Immature natural killer cell (primary cell): ENCODE data around the gene THRB. TPM values are rescaled to one million over a fixed set of nuclear protein-coding genes. Genes with fewer than 3 reads are reported as not detected.

Source experiments
- DNase-seq, 3 donors: peaks; one replicate each; pipeline ENCODE4 v3.0.0; 2022; ENCODE audit warnings: mixed read lengths in 1 of 3
- H3K27ac Mint-ChIP-seq, 6 donors: one replicate each; pipeline ENCODE4 v1.8.0; 2020; ENCODE audit warnings: mixed read lengths in 6 of 6, mild to moderate bottlenecking in 5 of 6, inconsistent platforms in 4 of 6, moderate library complexity in 3 of 6
- H3K27me3 Mint-ChIP-seq, 3 donors: one replicate each; pipeline ENCODE4 v1.8.0; 2020 to 2021; ENCODE audit warnings: low read depth in 3 of 3, mild to moderate bottlenecking in 3 of 3, mixed read lengths in 3 of 3, moderate library complexity in 3 of 3, inconsistent platforms in 1 of 3
- H3K36me3 Mint-ChIP-seq, 3 donors: one replicate each; pipeline ENCODE4 v1.8.0; 2020; ENCODE audit warnings: mixed read lengths in 3 of 3, inconsistent platforms in 2 of 3, mild to moderate bottlenecking in 2 of 3
- H3K4me1 Mint-ChIP-seq, 2 donors: one replicate each; pipeline ENCODE4 v1.8.0; 2020; ENCODE audit warnings: inconsistent platforms in 2 of 2, mild to moderate bottlenecking in 2 of 2, mixed read lengths in 2 of 2, moderate library complexity in 1 of 2
- H3K4me3 Mint-ChIP-seq, 5 donors: one replicate each; pipeline ENCODE4 v1.8.0; 2020; ENCODE audit warnings: mild to moderate bottlenecking in 5 of 5, mixed read lengths in 5 of 5, inconsistent platforms in 3 of 5, moderate library complexity in 3 of 5
- H3K9me3 Mint-ChIP-seq, 6 donors: one replicate each; pipeline ENCODE4 v1.8.0; 2020; ENCODE audit warnings: mild to moderate bottlenecking in 6 of 6, mixed read lengths in 6 of 6, inconsistent platforms in 4 of 6, moderate library complexity in 3 of 6
- polyA plus RNA-seq, 3 donors: library from polyadenylated mRNA; unstranded; fragments of 300-500 nt; fragmentation: Illumina TruSeq; gene quantifications; one replicate each; pipeline ENCODE4 v1.2.3, GENCODE V29; 2021

The THRB gene
- polyA plus RNA-seq, 3 donors from 2014 or later, result not detected

DNA sequence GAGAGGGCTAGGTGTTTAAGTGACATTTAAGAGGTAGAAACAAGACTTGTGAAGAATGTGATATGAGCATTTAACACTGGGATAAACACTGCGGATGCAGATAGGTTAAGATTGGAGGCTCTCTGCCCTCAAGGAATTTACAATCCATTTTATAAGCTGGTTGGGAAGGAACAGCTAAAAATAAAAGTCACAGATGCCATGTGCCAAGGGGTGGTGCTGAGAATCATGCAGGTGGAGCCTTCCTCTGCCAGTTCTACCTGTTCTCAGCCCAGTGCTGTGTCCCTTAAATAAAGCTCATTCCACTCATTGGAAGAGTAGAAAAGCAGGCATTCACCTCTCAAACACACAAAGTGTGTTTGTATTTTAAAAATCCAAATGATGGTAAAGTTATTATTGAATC, 261.9 kb downstream of the THRB start:
- H3K27ac Mint-ChIP-seq, result no peak overlapping the region
- H3K27me3 Mint-ChIP-seq, result peaks cover 0 to 5% (median 4%) of the 10 kb centered on the region in 3 donors
- no peaks in the 10 kb centered on the region for H3K36me3 Mint-ChIP-seq
- no peak overlapping the region for H3K4me3 Mint-ChIP-seq
- no peaks in the 10 kb centered on the region for H3K4me1 Mint-ChIP-seq
- no peak for DNase-seq
- no peaks in the 10 kb centered on the region for H3K9me3 Mint-ChIP-seq

- peaks cover 0 to 8% (median 5%) of the 10 kb centered on the region in 3 donors for H3K27me3 Mint-ChIP-seq
- no peak for DNase-seq
- H3K36me3 Mint-ChIP-seq, result no peaks in the 10 kb centered on the region
- H3K9me3 Mint-ChIP-seq, result no peaks in the 10 kb centered on the region
- H3K4me3 Mint-ChIP-seq, result no peak overlapping the region
- H3K27ac Mint-ChIP-seq, result no peak overlapping the region
- H3K4me1 Mint-ChIP-seq, result no peaks in the 10 kb centered on the region
These were observed 265.0 kb downstream of the THRB start for GRCh38 chr3:24229468-24230221.

- Mint-ChIP-seq H3K36me3 (no peaks in the 10 kb centered on the region), H3K9me3 (no peaks in the 10 kb centered on the region), H3K4me3 (no peak overlapping the region), H3K27ac (no peak overlapping the region), H3K27me3 (peaks cover 0 to 6% (median 5%) of the 10 kb centered on the region in 3 donors), H3K4me1 (no peaks in the 10 kb centered on the region)
- no peak for DNase-seq
These were observed 267.0 kb downstream of the THRB start for GRCh38 chr3:24227635-24228034.

GRCh38 chr3:24226397-24226796, 268.3 kb downstream of the THRB start:
- Mint-ChIP-seq H3K4me3 (no peak overlapping the region), H3K36me3 (no peaks in the 10 kb centered on the region), H3K27ac (no peak overlapping the region), H3K9me3 (no peaks in the 10 kb centered on the region), H3K27me3 (peaks cover under 1 to 6% (median 3%) of the 10 kb centered on the region in 3 donors), H3K4me1 (no peaks in the 10 kb centered on the region)
- no peak for DNase-seq

DNA sequence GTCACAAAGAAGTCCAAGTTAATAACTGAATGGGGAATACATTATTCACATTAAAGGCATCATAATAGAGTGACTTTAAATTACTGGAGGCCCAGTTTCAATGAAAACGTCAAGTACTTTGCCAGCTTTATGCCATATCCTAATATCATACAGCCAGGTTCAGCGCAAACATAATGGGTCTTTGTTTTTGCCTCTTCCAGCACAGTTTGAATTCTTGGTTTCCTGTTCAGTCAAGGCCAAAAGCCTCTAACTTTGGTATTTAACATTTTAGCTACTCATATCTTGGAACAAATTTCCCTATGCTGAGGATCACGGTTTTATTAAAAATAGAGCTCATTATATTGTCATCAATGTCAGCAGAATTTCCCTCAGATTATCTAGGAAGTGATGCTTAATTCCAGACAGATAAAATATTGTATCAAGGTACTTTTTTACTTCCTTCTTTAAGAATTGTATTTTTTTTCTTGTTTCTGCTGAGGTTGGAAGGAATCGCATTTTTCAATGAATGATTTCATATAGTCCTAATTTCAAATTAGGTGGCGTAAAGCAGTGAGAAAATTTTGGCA, 269.2 kb downstream of the THRB start:
- Mint-ChIP-seq H3K4me1 (no peaks in the 10 kb centered on the region), H3K36me3 (no peaks in the 10 kb centered on the region), H3K4me3 (no peak overlapping the region), H3K9me3 (no peaks in the 10 kb centered on the region), H3K27me3 (peaks cover 1 to 6% (median 2%) of the 10 kb centered on the region in 3 donors), H3K27ac (no peak overlapping the region)
- no peak for DNase-seq

DNA sequence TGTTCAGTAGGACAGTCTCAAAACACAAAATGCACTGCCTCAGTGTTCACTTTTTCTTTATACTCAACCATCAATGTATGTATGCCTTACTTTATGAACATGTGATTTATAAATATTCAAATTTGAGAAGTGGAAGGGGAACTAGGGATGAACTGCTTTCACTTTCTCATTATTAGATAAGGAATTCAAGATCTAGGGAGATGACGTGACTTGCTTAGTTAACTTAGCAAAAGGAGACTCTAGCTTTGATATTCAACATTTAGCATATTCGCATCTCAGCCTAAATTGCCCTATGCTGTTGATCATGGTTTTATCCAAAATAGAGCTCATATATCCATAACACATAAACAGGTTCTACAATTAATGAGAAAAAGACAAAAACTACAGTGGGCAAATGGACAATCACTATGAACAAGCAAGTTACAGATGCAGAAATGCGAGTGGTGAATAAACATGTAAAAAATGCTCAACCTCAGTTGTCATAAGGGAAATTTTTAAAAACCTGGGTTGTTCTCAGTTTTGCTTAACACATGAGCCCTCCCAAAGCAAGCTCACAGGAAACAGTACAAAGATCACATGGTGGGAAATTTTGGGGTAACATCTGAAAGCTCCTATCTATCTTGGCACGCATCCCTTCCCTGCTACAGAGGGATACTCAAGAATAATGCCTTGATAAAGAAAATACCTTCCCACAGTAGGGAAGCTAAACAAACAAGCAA, 269.8 kb downstream of the THRB start:
- no peak overlapping the region for H3K27ac Mint-ChIP-seq
- DNase-seq, result no peak
- no peaks in the 10 kb centered on the region for H3K9me3 Mint-ChIP-seq
- no peaks in the 10 kb centered on the region for H3K4me1 Mint-ChIP-seq
- H3K36me3 Mint-ChIP-seq, result no peaks in the 10 kb centered on the region
- peaks cover 1 to 6% (median 2%) of the 10 kb centered on the region in 3 donors for H3K27me3 Mint-ChIP-seq
- no peak overlapping the region for H3K4me3 Mint-ChIP-seq

- no peak overlapping the region for H3K27ac Mint-ChIP-seq
- peaks cover 0 to 6% (median 2%) of the 10 kb centered on the region in 3 donors for H3K27me3 Mint-ChIP-seq
- H3K4me3 Mint-ChIP-seq, result no peak overlapping the region
- H3K36me3 Mint-ChIP-seq, result no peaks in the 10 kb centered on the region
- no peaks in the 10 kb centered on the region for H3K9me3 Mint-ChIP-seq
- no peaks in the 10 kb centered on the region for H3K4me1 Mint-ChIP-seq
- no peak for DNase-seq
These were observed 272.4 kb downstream of the THRB start for GRCh38 chr3:24222165-24222805.

- peaks cover 0 to 6% (median 2%) of the 10 kb centered on the region in 3 donors for H3K27me3 Mint-ChIP-seq
- H3K4me3 Mint-ChIP-seq, result no peak overlapping the region
- no peaks in the 10 kb centered on the region for H3K4me1 Mint-ChIP-seq
- H3K27ac Mint-ChIP-seq, result no peak overlapping the region
- no peak for DNase-seq
- no peaks in the 10 kb centered on the region for H3K9me3 Mint-ChIP-seq
- H3K36me3 Mint-ChIP-seq, result no peaks in the 10 kb centered on the region
These were observed 273.6 kb downstream of the THRB start for GRCh38 chr3:24220859-24221657.

DNA sequence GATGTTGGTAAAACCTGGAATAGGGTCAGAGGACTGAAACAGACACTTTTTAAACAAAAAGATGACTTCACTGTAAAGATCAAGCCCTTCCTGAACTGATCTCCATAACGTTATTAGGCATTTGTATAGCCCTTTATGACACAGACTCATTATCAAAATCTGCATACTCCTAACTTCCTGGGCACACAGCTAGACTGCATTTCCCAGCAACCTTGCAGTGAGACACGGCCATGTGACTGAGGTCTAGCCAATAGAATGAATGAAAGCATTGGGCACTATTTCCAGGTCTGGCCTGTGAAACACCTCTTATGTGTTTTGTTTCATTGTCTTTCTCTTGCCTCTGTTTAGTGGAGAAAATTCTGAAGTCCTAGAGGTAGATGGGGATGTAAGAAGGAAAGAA, 279.1 kb downstream of the THRB start:
- Mint-ChIP-seq H3K4me3 (no peak overlapping the region), H3K36me3 (no peaks in the 10 kb centered on the region)

GRCh38 chr3:24211381-24211780, 283.3 kb downstream of the THRB start:
- H3K4me3 Mint-ChIP-seq, result no peak overlapping the region
- H3K4me1 Mint-ChIP-seq, result no peaks in the 10 kb centered on the region
- no peaks in the 10 kb centered on the region for H3K36me3 Mint-ChIP-seq
- H3K27me3 Mint-ChIP-seq, result peaks cover 0 to 5% (median 5%) of the 10 kb centered on the region in 3 donors
- H3K27ac Mint-ChIP-seq, result no peak overlapping the region
- H3K9me3 Mint-ChIP-seq, result peaks cover 0 to 5% (median 0%) of the 10 kb centered on the region in 6 donors
- no peak for DNase-seq

More for the DNA sequence above, 279.1 kb downstream of the THRB start:
- no peaks in the 10 kb centered on the region for H3K4me1 Mint-ChIP-seq
- peaks cover 0 to 5% (median 2%) of the 10 kb centered on the region in 3 donors for H3K27me3 Mint-ChIP-seq
- H3K9me3 Mint-ChIP-seq, result peaks cover 0 to 1% (median 0%) of the 10 kb centered on the region in 6 donors
- no peak overlapping the region for H3K27ac Mint-ChIP-seq
- DNase-seq, result no peak

DNA sequence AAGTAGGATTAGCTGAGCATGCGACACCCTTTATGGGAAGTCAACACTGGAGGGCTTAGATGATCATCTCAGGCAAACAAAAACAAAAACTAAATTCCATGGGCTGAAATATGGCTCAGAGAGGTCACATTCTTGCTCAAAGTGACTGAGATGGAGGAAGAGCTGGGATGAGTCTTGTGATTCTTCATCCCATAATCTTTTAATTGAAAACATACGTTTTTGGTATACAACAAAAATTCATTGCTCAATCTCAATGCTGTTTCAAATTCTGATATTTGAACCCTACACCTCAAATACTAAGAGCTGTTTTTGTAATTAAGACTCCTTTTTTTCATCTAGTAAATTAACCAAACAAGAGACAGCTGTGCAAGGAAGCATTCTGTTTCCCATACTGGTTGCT, 292.6 kb downstream of the THRB start:
- H3K9me3 Mint-ChIP-seq, result peaks cover 0 to 14% (median 0%) of the 10 kb centered on the region in 6 donors
- H3K4me3 Mint-ChIP-seq, result no peak overlapping the region
- H3K4me1 Mint-ChIP-seq, result no peaks in the 10 kb centered on the region
- H3K27me3 Mint-ChIP-seq, result no peaks in the 10 kb centered on the region
- H3K36me3 Mint-ChIP-seq, result no peaks in the 10 kb centered on the region
- no peak for DNase-seq
- H3K27ac Mint-ChIP-seq, result no peak overlapping the region

- no peak for DNase-seq
- H3K4me3 Mint-ChIP-seq, result no peak overlapping the region
- H3K4me1 Mint-ChIP-seq, result no peaks in the 10 kb centered on the region
- peaks cover 0 to 14% (median 0%) of the 10 kb centered on the region in 6 donors for H3K9me3 Mint-ChIP-seq
- H3K27me3 Mint-ChIP-seq, result no peaks in the 10 kb centered on the region
- H3K27ac Mint-ChIP-seq, result no peak overlapping the region
- no peaks in the 10 kb centered on the region for H3K36me3 Mint-ChIP-seq
These were observed 293.3 kb downstream of the THRB start for GRCh38 chr3:24201301-24201700.

DNA sequence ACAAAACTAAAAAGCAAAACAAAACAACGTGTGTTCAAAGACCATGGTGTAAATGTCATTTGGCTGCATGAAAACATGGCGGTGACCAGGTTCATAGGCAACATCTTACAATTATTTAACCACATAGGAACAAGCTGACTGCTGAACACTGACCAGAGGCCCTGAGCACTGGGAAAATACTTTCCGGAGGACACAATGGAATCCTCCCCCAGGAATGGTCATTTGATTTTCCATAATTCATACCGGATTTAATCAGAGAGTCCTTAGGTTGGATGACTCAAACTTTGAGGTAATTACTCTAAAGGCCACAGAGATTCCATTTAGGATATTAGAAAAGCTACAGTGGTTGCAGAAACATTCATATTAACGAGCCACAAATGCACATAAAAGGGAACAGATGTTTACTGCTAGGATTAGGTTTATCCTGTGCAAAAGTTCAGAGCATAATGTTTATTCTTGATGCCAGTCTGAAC, 294.8 kb downstream of the THRB start:
- H3K4me1 Mint-ChIP-seq, result no peaks in the 10 kb centered on the region
- peaks cover 0 to 2% (median 0%) of the 10 kb centered on the region in 3 donors for H3K27me3 Mint-ChIP-seq

More for the DNA sequence above, 294.8 kb downstream of the THRB start:
- Mint-ChIP-seq H3K9me3 (peaks cover 0 to 14% (median 0%) of the 10 kb centered on the region in 6 donors), H3K4me3 (no peak overlapping the region), H3K27ac (no peak overlapping the region), H3K36me3 (no peaks in the 10 kb centered on the region)
- DNase-seq, result no peak
